Activated CD4-positive, CD25-positive, alpha-beta regulatory T cell treated with anti-CD3 and anti-CD28 coated beads, Interleukin-2, amount 50 U/mL, for 16 hours (primary cell): Measurements from ENCODE around the gene CANT1.
"Not testable (repeated sequence)": the region's sequence is repeated elsewhere in the genome, so short reads cannot be mapped to it uniquely, and the experiment has no call there.

Source experiments
- DNase-seq: peaks from one replicate; pipeline ENCODE4 v3.0.0-alpha.2; 2020; ENCODE audit warnings: low read depth, low spot score

The CANT1 gene

DNA sequence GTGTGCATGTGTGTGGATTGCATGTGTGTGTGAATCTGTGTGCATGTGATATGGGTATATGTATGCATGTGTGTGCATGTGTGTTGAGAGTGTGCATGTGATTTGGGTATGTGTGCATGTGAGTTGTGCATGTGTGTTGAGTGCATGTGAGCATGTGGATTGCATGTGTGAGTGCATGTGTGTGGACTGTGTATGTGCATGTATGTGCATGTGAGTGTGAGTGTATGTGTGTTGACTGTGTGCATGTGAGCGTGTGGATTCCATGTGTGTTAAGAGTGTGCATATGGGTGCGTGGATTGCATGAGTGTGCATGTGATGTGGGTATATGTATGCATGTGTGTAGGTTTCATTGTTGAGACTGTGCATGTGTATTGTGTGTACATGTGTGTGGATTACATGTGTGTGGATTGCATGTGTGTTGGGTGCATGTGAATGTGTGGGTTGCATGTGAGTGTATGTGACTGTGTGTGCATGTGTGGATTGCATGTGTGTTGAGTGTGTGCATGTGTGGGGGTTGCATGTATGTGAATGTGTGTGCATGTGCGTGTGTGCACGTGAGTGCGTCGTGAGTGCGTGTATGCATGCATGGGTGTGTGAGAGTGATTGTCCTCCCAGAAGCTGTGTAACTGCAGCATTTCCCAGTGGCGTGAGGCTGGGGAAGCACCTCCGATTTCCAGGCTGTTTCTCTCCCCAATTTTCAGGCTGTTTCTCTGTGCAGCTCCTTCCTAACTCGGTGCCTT, 33.8 kb upstream of the CANT1 start:
- DNase-seq: no peak

DNA sequence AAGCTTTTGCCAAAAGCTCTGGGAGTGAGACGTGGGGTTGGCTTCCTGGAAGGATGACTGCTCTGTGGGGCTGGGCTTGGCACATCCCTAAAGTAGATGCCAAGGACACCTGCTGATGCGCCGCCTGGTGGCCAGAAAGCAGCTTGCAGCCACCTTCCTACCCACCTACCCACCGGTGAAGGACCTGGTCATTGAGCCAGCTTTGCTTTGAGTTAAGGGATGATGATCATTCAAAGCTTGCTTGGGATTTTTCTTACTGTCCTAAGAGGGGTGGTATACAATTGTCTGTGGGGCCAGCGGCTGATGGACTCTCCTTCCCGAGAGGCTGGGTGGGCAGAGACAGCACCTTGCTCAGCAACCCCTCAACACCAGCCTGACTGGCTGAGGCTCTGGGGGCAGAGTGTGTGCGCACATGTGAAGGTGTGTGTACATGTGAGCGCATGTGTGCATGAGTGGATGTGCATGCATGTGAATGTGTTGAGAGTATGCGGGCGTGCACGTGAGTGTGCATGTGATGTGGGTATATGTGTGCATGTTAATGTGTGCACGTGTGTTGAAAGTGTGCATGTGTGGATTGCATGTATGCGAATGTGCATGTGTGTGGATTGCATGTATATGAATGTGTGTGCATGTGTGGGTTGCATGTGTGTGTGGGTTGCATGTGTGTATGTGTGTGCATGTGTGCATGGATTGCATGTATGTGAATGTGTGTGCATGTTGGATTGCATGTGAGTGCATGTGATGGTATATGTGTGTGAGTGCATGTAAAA, 33.0 kb upstream of the CANT1 start:
- peak; percentile 29 for DNase-seq

DNA sequence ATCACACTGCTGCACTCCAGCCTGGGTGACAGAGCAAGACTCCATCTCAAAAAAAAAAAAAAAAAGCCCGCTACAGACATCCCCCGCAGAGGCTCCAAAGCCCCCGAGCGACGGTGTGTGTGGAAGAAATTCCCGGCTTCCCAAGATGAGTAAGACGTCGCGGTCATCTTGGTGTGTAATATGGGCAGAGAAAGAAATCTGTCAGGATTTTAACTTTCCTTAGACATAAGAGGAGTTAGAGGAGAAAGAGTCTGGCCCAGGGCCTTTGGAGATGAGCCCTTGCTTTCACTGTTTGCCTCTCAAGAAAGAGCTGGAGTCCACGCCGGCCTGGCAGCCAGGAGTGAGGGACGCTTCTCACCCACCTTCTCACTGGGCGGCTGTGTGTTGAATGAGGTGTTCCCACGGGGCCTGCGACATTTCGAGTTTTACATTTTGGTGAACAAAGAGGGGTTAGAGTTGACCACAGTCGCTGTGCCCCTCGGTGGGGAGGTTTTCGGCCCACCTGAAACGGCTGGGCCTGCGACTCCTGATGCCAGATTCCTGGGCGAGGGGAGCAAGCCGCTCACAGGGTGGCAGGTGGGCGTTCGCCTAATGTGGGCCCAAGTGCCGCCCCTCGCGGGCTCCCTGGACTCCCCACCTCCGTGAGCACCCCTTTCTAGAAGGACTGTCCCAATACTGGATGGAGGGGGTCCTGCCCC, 32.3 kb upstream of the CANT1 start:
- no peak for DNase-seq

DNA sequence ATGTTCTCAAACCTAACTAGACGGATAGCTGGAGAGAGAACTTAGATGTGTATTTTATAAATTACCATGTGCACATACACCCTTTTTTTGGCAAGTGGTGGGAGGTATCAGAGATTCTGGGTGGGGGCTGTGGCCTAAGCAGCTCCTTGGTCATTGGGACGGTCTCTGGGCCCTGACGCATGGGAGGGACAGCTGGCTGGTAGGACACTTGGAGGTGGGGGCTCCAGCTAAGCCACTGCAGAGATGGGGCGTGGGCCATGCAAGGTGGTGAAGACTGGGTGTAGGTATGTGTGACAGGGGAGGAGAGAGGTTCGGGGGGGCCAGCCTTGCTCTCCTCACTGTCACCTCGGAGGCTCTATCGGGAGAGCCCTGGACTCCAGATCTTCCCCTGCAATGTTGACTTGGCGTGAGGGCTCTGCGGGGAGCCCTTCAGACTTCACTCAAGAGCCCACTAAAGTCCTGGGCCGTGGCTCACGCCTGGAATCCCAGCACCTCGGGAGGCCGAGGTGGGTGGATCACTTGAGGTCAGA, 31.5 kb upstream of the CANT1 start:
- DNase-seq: no peak

DNA sequence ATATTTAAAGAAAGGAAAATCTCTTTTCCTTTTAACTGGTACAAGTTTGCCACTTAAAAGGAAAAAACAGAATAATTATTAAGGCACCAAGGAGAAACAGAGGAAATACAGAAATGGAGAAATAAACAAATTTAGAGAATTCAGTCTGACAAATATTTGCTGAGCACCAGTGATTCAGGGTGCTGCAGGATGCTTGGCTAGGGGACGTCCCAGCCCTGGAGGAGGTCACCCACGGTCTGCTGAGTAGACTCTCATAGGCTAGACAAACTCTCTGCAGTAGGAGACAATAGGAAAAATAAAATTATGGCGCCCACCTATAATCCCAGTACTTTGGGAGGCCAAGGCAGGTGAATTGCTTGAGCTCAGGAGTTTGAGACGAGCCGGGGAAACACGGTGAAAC, 30.3 kb upstream of the CANT1 start:
- no peak for DNase-seq

DNA sequence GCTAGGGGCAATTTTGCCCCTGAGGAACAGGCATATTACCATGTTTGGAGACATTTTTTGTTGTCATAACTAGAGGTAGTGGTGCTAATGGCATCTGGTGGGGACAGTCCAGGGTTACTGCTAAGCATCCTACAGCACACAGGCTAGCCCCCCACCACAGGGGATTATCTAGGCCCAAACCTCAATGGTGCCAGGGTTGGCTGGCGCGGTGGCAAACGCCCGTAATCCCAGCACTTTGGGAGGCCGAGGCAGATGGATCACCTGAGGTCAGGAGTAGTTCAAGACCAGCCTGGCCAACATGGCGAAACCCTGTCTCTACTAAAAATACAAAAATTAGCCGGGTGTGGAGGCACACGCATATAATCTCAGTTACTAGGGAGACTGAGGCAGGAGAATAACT, 29.6 kb upstream of the CANT1 start:
- DNase-seq: no peak

DNA sequence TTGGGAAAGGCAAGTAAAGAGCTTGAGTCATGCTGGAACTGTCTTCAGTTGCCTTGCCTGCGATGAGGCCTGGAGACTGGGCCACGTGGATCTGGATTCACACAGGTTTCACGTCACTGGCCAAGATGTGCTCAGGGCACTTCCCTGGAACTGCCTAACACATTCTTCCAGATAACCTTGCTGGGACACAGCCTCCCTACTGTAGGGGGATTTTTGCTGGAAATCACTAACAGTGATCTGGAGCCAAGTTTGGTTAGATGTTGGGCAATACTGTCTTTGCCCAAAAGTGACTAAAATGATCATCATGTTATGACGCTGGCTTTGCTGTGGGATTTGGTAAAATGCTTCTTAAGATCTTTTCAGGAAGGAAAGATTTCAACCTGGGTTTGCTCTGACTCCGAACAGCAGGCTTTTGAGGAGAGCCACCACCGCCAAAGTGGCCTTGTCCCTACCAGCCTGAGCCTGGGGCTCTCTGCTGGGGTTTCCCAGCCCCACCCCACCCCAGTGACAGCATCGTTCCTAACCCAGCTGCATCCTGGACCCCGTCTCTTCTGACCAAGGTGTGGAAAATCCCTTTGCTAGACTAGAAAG, 29.1 kb upstream of the CANT1 start:
- DNase-seq: no peak

DNA sequence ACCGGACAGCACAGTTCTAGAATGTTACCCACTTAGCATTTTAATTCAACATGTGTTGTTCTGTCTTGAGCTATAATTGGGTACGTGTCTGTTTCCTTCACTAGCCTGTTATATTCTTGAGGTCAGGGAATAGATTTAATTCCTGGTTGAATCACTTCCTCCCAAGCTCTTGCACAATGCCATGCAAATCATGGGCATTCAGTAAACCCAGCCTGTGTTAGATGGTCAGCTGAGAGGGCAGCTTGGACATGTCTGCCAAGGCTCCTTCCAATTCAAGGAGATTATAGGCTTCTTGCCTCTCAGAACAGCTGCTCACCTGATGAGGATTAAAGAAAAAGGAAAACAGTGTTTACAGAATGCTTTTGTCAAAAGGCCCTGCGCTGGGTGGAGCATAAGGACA, 27.0 kb upstream of the CANT1 start:
- DNase-seq: no peak

DNA sequence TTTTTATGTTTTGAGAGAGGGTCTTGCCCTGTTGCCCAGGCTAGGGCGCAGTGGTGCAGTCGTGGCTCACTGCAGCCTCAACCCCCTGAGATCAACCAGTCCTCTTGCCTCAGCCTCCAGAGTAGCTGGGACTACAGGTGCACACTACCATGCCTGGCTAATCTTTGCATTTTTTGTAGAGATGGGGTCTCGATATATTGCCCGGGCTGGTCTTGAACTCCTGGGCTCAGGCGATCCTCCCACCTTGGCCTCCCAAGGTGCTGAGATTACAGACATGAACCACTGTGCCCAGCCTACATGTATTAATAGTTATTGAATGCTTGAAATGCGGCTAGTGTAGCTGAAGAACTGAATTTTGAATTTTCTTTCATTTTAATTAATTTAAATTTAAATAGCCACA, 26.6 kb upstream of the CANT1 start:
- no peak for DNase-seq

DNA sequence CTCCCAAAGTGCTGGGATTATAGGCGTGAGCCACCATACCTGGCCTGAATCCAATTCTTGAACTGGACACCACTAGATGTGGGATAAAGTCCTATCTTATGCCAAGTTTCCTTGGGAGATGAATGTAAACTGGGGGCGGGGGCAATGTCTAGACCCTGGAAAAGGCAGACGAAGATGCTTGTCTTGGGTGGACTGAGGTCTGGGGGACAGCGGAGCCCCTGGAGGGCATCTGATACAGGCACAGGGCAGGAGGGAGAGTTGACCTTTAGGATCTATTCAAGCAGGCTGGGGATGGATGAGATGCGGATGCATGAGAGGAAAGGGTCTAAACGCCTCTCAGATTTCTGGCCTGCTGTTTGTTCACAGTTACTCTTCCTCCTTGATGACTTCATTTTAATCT, 26.1 kb upstream of the CANT1 start:
- no peak for DNase-seq

DNA sequence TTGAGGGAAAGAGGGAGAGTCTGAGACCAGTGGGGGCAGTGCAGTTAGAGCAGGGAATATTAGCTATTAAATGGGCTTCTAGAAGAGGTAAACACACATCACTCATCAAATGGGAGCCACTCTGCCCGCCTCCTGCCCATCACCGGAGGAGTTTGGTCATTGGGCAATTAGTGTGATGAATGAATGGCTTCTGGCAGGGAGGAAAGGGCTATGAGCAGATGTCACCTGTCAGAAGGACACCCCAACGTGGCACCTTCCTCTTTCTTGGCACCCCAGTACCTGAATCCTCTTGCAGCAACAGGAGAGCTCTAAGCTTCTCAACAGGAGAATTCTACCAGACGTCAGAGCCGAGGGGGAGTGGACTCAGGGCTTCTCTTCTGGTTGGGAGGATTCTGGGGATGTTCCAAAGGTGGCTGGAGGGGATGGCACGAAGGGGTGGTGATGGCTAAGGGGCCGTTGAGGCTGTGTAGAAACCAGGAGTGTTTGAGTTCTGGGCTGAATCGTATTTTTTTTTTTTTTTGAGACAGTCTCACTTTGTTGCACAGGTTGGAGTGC, 25.4 kb upstream of the CANT1 start:
- no peak for DNase-seq

DNA sequence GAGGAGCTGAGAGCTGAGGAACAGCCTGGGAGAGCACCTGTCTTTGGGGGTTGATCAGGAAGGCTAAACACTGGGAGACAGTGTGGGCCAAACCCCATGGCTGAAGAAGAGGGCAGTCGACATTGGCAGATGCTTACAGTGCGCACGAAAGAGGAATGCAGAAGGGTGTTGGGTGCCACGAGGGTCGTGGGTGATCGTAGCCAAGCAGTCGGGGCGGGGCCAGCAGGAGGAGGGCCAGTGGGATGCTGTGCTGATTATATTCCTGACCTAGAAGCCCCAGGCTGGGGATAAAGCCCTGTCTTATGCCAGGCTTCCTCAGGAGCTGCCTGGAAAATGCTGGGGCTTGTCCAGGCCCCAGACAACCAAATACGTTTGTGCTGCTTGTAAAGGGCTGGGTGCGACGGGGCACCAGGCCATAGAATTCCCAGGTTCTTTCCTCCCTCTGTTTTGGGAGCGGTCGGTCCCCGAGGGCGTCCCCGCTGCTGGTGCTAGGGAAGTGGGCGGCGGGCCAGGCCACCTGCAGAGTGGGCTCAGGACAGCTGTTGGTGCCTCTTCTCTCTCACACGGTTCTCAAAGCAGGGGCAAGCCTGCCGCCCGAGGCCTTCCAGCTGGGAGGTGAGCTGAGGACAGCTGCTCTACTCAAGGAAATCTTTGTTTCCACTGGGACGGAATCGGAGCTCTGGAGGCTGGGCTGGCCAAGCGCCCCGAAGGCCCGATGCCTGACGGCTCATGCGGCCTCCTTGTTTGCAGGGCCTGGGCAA, 24.4 kb upstream of the CANT1 start:
- DNase-seq: no peak

DNA sequence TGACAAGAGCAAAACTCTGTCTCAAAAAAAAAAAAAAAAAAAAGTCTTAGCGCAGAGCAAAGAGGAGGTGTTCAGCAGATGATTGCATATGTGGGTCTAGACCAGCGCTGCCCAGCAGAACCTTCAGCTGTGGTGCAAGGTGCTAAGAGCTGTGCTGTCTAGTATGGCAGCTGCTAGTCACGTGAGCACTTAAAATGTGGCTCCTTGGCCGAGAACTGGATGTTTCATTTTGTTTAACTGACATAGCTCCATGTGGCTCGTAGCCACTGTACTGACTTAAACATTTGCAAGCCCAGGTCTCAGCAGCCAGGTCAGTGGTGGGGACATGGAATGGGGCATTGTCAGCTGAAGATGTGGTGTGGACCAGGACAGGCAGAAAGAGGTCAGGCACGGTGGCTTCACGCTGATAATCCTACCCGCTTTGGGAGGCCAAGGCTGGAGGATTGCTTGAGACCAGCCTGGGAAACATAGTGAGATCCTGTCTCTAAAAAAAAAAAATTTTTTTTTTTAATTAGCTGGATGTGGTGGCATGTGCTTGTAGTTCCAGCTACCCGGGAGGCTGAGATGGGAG, 23.6 kb upstream of the CANT1 start:
- no peak for DNase-seq

DNA sequence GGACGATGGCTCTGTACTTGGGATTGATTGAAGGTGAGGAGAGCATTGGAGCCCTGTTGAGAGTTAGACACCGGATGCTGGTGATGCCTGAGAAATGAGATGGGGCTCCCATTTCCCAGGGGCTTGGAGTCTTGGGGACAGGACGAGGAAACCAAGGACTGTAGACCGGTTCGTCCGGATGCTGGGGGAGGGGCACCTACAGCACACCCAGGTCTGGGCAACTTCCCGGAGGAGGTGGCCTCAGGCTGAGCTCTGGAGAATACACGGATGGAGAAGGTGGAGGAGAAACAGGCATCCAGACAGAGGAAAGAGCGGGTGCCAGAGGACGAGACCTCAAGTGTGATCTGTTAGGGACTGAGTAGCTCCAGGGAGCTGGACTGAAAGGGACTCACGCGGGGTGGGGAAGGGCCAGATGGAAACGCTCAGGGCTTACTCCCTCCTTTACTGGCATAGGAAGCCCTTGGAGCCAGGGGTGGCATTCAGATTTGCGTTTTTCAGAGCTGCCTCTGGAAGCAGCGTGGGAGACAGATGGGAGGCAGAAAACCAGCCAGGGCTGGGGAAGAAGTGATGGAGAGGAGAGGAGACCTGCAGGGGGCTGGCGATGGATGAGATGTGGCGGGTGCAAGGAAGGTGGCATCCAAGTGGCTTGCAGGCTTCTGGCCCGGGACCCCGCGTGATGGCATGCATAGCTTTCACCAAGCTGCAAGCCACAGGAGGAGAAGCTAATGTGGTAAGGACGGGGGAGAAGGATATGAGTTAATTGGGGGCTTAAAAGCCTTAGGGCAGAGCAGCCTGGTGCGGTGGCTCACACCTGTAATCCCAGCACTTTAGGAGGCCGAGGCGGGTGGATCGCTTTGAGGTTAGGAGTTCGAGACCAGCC, 22.7 kb upstream of the CANT1 start:
- DNase-seq: no peak

DNA sequence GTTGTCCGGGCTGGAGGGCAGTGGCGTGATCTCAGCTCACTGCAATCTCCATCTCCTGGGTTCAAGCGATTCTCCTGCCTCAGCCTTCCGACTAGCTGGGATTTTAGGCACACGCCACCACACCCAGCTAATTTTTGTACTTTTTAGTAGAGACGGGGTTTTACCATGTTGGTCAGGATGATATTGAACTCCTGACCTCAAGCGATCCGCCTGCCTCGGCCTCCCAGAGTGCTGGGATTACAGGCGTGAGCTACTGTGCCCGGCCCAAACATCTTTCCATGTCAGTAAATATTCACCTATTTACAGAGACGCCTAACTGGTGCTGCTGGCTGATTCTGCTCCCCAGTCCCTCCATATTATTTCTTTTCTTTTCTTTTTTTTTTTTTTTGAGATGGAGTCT, 21.1 kb upstream of the CANT1 start:
- DNase-seq: not testable (repeated sequence)

DNA sequence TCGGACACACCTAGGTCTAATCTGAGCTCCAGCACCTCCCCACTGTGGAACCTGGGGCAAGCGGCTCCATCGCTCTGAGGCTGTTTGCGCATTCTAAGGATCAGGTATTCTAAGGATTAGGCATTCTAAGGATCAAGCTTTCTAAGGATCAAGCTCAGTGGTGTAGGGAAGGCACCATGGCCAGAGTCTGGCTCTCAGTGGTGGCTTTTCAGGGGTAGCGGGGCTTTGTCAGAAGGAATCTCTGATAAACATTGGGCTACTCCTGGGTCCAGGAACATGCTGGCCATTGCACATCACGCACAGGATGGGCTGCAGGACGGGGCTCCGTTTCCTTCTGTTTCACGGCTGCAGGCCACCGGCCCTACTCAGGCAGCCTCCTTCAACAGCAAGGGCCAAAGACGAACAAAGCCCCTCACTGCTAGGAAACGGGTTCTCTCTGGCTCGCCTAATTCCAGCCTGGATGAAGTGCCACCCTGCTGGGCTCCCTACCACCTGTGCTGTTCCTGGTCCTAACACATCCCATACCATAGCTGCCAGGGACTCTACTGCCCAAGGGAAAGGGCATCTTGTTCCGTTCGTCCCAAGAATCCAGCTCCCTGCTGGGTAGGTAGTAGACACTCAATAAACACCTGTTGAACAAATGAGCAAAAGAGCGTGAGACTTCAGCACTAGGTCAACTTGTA, 19.9 kb upstream of the CANT1 start:
- no peak for DNase-seq

DNA sequence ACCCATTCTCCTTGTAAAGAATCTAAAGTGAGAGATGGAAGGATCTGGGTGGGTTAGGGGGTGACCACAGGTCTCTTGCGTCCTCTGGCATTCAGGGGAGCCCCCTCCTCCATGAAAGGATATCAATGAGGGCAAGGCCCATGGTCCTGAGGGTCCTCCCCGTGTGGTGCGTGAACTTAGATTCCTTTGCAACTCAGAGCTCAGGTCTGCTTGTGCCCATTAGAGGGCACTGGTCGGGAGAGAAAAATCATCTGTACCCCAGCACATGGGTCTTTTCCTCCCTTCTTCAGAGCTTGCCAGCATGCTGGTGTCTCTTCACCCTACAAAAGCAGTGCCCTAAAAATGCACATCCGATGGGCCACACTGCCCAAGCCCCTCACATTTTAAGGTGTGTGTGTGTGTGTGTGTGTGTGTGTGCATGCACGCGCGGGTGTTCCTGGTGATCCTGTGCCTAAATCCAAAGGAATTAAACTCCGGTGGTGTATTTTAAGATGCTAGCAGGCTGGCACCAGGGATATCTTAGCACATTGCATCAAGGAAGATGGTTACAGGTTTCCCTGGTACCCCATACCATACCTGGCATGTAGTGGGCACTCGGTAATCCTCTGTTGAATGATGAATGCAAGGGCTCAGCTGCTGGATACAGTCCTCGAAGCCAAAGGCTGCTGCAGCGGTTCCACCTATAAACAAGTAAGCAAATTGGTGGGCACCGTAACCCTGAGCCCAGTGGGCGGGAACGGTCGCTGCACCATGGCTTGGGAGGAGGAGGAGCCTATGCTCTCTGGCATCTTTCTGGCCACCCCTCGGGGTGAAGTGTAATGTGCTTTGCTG, 19.1 kb upstream of the CANT1 start:
- DNase-seq: no peak

DNA sequence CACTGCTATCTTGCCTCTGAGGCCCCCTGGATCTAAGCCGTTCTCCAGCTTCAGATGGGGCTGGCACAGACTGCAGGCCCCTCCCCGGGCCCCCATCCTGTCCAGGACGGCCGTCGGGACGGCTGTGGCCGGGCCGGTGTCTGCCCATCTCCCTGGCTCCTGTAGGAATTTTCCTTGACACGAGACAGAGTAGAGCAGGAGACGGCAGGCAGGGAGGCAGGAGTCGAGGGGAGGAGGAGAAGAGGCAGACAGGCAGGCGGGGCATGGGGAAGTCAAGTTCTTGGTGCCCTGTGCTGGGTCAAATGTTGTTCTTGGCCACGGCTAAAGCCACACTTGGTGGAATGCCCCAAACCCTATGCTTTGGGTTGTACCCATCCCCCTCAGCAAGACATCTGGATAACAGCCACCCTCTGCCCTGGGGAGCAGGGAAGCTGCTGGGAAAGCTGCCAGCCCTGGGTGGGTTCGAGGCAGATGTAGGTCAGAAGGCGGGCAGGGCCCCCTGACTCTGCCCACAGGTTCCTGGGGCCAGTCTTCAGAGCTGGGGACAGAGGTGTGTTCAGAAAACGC, 18.4 kb upstream of the CANT1 start:
- DNase-seq: no peak
